Measurements from ENCODE around the gene ARHGEF10L. TPM values are rescaled to one million over a fixed set of nuclear protein-coding genes. Genes with fewer than 3 reads are reported as not detected.

Gene ARHGEF10L
- total RNA-seq, 1 experiment from 2014 or later: 21.6 TPM

- Histone ChIP-seq H3K36me3 (ENCODE audit: low read depth) (no peaks in the 10 kb centered on the region), H2AFZ (no peak overlapping the region), H3K4me1 (replicated peaks; ENCODE audit: insufficient read depth) (peaks cover 24% of the 10 kb centered on the region), H3K27me3 (ENCODE audit: insufficient read depth, low read depth) (no peaks in the 10 kb centered on the region), H3K4me2 (peak overlapping the region; percentile 70), H3K9me3 (ENCODE audit: insufficient read depth, low read depth) (no peaks in the 10 kb centered on the region), H3K4me3 (no peak overlapping the region; the same call in 1 of the 2 replicates), H3K27ac (peak overlapping the region; percentile 99), H3K79me2 (ENCODE audit: low read depth) (peaks cover 29% of the 10 kb centered on the region), H4K20me1 (ENCODE audit: insufficient read depth) (no peaks in the 10 kb centered on the region), H3K9me2 (ENCODE audit: insufficient read depth) (no peaks in the 10 kb centered on the region), H3F3A (ENCODE audit: insufficient read depth, low read depth) (peaks cover 21% of the 10 kb centered on the region)
- DNase-seq: no peak
- CTCF ChIA-PET: interaction anchor here (0.6 to 0.8 kb wide), 2 partner anchors 25 to 33 kb away, joined by 3 read pairs; no protein-coding TSS in a partner anchor
- intact Hi-C loops (cut with micrococcal nuclease; ENCODE audit: unreplicated experiment): no loop called here
- BruUV-seq (replicated peaks): no TSS peak
- TF ChIP-seq, protein P1, sequence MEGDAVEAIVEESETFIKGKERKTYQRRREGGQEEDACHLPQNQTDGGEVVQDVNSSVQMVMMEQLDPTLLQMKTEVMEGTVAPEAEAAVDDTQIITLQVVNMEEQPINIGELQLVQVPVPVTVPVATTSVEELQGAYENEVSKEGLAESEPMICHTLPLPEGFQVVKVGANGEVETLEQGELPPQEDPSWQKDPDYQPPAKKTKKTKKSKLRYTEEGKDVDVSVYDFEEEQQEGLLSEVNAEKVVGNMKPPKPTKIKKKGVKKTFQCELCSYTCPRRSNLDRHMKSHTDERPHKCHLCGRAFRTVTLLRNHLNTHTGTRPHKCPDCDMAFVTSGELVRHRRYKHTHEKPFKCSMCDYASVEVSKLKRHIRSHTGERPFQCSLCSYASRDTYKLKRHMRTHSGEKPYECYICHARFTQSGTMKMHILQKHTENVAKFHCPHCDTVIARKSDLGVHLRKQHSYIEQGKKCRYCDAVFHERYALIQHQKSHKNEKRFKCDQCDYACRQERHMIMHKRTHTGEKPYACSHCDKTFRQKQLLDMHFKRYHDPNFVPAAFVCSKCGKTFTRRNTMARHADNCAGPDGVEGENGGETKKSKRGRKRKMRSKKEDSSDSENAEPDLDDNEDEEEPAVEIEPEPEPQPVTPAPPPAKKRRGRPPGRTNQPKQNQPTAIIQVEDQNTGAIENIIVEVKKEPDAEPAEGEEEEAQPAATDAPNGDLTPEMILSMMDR (conservative IDR thresholded peaks at IDR 0.05): no peak
- TF ChIP-seq EZH2 (IDR thresholded peaks at IDR 0.05; ENCODE audit: low read depth): no peak
- POLR2A ChIA-PET (ENCODE audit: unreplicated experiment): interaction anchor here (0.6 kb wide), 1 partner anchor 16 kb away, joined by 8 read pairs; no protein-coding TSS in a partner anchor
Measured at GRCh38 chr1:17570228-17570627, 30.7 kb downstream of the ARHGEF10L start.

GRCh38 chr1:17572264-17572985 lies 32.9 kb downstream of the ARHGEF10L start:
- H3K9me2 ChIP-seq (ENCODE audit: insufficient read depth): no peaks in the 10 kb centered on the region
- no peaks in the 10 kb centered on the region for H3K9me3 ChIP-seq (ENCODE audit: insufficient read depth, low read depth)
- H3F3A ChIP-seq (ENCODE audit: insufficient read depth, low read depth): peaks cover 21% of the 10 kb centered on the region
- peaks cover 26% of the 10 kb centered on the region for H3K79me2 ChIP-seq (ENCODE audit: low read depth)
- no peak overlapping the region for H3K4me2 ChIP-seq
- BruUV-seq (replicated peaks): no TSS peak
- intact Hi-C loops (cut with micrococcal nuclease; ENCODE audit: unreplicated experiment): no loop called here
- H3K36me3 ChIP-seq (ENCODE audit: low read depth): no peaks in the 10 kb centered on the region
- no peaks in the 10 kb centered on the region for H4K20me1 ChIP-seq (ENCODE audit: insufficient read depth)
- no peak overlapping the region for H3K27ac ChIP-seq
- H3K4me1 ChIP-seq (replicated peaks; ENCODE audit: insufficient read depth): peaks cover 24% of the 10 kb centered on the region
- DNase-seq: no peak
- ChIA-PET CTCF (interaction anchor here (0.5 kb wide), 1 partner anchor 7 kb away, joined by 4 read pairs; no protein-coding TSS in a partner anchor), POLR2A (ENCODE audit: unreplicated experiment) (interaction anchor here (0.6 kb wide), 1 partner anchor 339 kb away, joined by 4 read pairs; no protein-coding TSS in a partner anchor)
- H3K4me3 ChIP-seq: no peak overlapping the region
- TF ChIP-seq EZH2 (IDR thresholded peaks at IDR 0.05; ENCODE audit: low read depth): no peak
- TF ChIP-seq, protein P1 (conservative IDR thresholded peaks at IDR 0.05): peak; percentile 39
- no peak overlapping the region for H2AFZ ChIP-seq
- no peaks in the 10 kb centered on the region for H3K27me3 ChIP-seq (ENCODE audit: insufficient read depth, low read depth)

DNA sequence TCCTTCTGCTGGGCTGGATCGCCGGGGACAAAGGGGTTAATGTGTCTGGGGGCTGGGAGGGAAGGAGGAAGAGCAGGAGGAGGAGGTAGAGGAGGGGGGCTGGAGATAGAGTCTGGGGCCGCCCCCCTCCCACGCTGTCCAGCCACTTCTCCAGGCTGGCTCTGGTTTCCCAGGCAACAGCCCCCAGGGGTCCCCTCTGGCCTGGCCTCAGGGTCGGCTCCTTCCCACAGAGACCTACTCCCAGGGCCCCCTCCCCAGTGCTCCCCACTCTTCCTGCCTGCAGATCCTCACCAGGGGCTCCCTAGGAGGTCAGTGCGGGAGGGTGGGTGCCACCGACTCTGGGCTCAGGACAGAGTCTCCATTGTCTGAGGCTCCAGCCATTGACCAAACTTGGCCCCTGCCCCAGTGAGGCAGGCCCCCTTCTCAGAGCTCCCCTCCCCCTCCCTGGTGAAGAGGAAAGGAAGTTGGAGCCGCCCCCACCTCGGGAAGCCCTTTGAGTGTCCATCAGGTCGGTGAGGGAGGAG lies 34.1 kb downstream of the ARHGEF10L start:
- ChIA-PET POLR2A (ENCODE audit: unreplicated experiment) (interaction anchor here (0.6 kb wide), 2 partner anchors 20 to 340 kb away, joined by 4 read pairs; no protein-coding TSS in a partner anchor), CTCF (no interaction called here)
- BruUV-seq (replicated peaks): no TSS peak
- Histone ChIP-seq H4K20me1 (ENCODE audit: insufficient read depth) (no peaks in the 10 kb centered on the region), H3K27ac (no peak overlapping the region), H3K36me3 (ENCODE audit: low read depth) (no peaks in the 10 kb centered on the region), H3K4me3 (no peak overlapping the region), H3F3A (ENCODE audit: insufficient read depth, low read depth) (peaks cover 16% of the 10 kb centered on the region), H3K79me2 (ENCODE audit: low read depth) (peaks cover 16% of the 10 kb centered on the region), H2AFZ (no peak overlapping the region), H3K4me2 (no peak overlapping the region), H3K4me1 (replicated peaks; ENCODE audit: insufficient read depth) (peaks cover 21% of the 10 kb centered on the region), H3K9me3 (ENCODE audit: insufficient read depth, low read depth) (no peaks in the 10 kb centered on the region), H3K27me3 (ENCODE audit: insufficient read depth, low read depth) (no peaks in the 10 kb centered on the region), H3K9me2 (ENCODE audit: insufficient read depth) (no peaks in the 10 kb centered on the region)
- DNase-seq: no peak
- intact Hi-C loops (cut with micrococcal nuclease; ENCODE audit: unreplicated experiment): no loop called here
- TF ChIP-seq EZH2 (IDR thresholded peaks at IDR 0.05; ENCODE audit: low read depth): no peak
- TF ChIP-seq, protein P1 (conservative IDR thresholded peaks at IDR 0.05): no peak
